Liver (tissue), 9 donors: ENCODE data around the gene KCNN3. TPM values are rescaled to one million over a fixed set of nuclear protein-coding genes. Genes with fewer than 3 reads are reported as not detected.

Experiments used
- DNase-seq: peaks from one replicate; pipeline ENCODE4 v3.0.0-alpha.2; 2017; ENCODE audit warnings: low spot score
- H3K27ac ChIP-seq, 2 donors: one replicate each; pipeline ENCODE4 v1.7.0; 2013; ENCODE audit warnings: inconsistent platforms in 2 of 2, low read length in 2 of 2, control low read depth in 1 of 2, low read depth in 1 of 2, mild to moderate bottlenecking in 1 of 2
- H3K27me3 ChIP-seq, 4 donors: one replicate each; pipeline versions ENCODE4 v1.6.1 to v1.7.0; 2013; ENCODE audit warnings: low read length in 3 of 4, inconsistent platforms in 1 of 4, mild to moderate bottlenecking in 1 of 4, moderate library complexity in 1 of 4; ENCODE audit not compliant: control insufficient read depth in 4 of 4, insufficient read depth in 4 of 4
- H3K36me3 ChIP-seq, 4 donors: one replicate each; pipeline versions ENCODE4 v1.6.1 to v1.7.0; 2013; ENCODE audit warnings: low read length in 3 of 4, mild to moderate bottlenecking in 3 of 4, low read depth in 1 of 4, moderate library complexity in 1 of 4; ENCODE audit not compliant: control insufficient read depth in 4 of 4, insufficient read depth in 3 of 4
- H3K4me1 ChIP-seq, 4 donors: one replicate each; pipeline versions ENCODE4 v1.6.1 to v1.7.0; 2013; ENCODE audit warnings: low read length in 3 of 4, mild to moderate bottlenecking in 3 of 4, moderate library complexity in 1 of 4; ENCODE audit not compliant: control insufficient read depth in 4 of 4, insufficient read depth in 4 of 4
- H3K4me3 ChIP-seq, 3 donors: one replicate each; pipeline versions ENCODE4 v1.6.1 to v1.7.0; 2013; ENCODE audit warnings: low read length in 3 of 3, control low read depth in 1 of 3, low read depth in 1 of 3, mild to moderate bottlenecking in 1 of 3
- H3K9ac ChIP-seq, 2 donors: one replicate each; pipeline ENCODE4 v1.7.0; 2013; ENCODE audit warnings: low read length in 2 of 2, mild to moderate bottlenecking in 2 of 2, moderate library complexity in 2 of 2, control low read depth in 1 of 2, low read depth in 1 of 2
- H3K9me3 ChIP-seq, 4 donors: one replicate each; pipeline versions ENCODE4 v1.6.1 to v1.7.0; 2013; ENCODE audit warnings: low read length in 3 of 4; ENCODE audit not compliant: control insufficient read depth in 4 of 4
- EGR1 ChIP-seq, 2 donors: IDR thresholded peaks; 2 replicates each; pipeline ENCODE4 v1.6.1; 2016 to 2018; ENCODE audit warnings: antibody characterized with exemption in 2 of 2, low read depth in 2 of 2
- FOXA1 ChIP-seq: IDR thresholded peaks from 2 replicates; pipeline ENCODE4 v1.6.1; 2016; ENCODE audit warnings: antibody characterized with exemption
- FOXA2 ChIP-seq: IDR thresholded peaks from 2 replicates; pipeline ENCODE4 v1.6.1; 2016; ENCODE audit warnings: antibody characterized with exemption
- GABPA ChIP-seq, 2 donors: IDR thresholded peaks in 1 of 2; conservative IDR thresholded peaks in 1 of 2; 2 replicates each; pipeline ENCODE4 v1.6.1; 2016; ENCODE audit warnings: antibody characterized with exemption in 2 of 2, mild to moderate bottlenecking in 1 of 2, moderate library complexity in 1 of 2
- HNF4A ChIP-seq, 2 donors: conservative IDR thresholded peaks; 2 replicates each; pipeline ENCODE4 v1.6.1; 2016; ENCODE audit warnings: antibody characterized with exemption in 2 of 2, mild to moderate bottlenecking in 2 of 2
- HNF4G ChIP-seq: IDR thresholded peaks from 2 replicates; pipeline ENCODE4 v1.6.1; 2016; ENCODE audit warnings: antibody characterized with exemption
- JUND ChIP-seq, 2 donors: IDR thresholded peaks; 2 replicates each; pipeline ENCODE4 v1.6.1; 2016; ENCODE audit warnings: antibody characterized with exemption in 2 of 2
- NR2F2 ChIP-seq: IDR thresholded peaks from 2 replicates; pipeline ENCODE4 v1.6.1; 2016; ENCODE audit warnings: antibody characterized with exemption
- RAD21 ChIP-seq, 2 donors: IDR thresholded peaks; 2 replicates each; pipeline ENCODE4 v1.6.1; 2016; ENCODE audit warnings: antibody characterized with exemption in 2 of 2, mild to moderate bottlenecking in 2 of 2
- RXRA ChIP-seq, 2 donors: IDR thresholded peaks; 2 replicates each; pipeline ENCODE4 v1.6.1; 2017 to 2018; ENCODE audit warnings: antibody characterized with exemption in 2 of 2, mild to moderate bottlenecking in 1 of 2
- SP1 ChIP-seq: IDR thresholded peaks from 2 replicates; pipeline ENCODE4 v1.6.1; 2018; ENCODE audit warnings: antibody characterized with exemption, mild to moderate bottlenecking
- TAF1 ChIP-seq: conservative IDR thresholded peaks from 2 replicates; pipeline ENCODE4 v1.6.1; 2016; ENCODE audit warnings: antibody characterized with exemption, mild to moderate bottlenecking
- YY1 ChIP-seq: IDR thresholded peaks from 2 replicates; pipeline ENCODE4 v1.6.1; 2016; ENCODE audit warnings: antibody characterized with exemption, mild to moderate bottlenecking
- WGBS: extraction: QIAGEN DNeasy Blood & Tissue Kit; methylation state at CpG from one replicate; pipeline ENCODE4 v1.1.7; 2013; 5-methylcytosine and 5-hydroxymethylcytosine counted together
- polyA plus RNA-seq, 2 donors: library from polyadenylated mRNA; stranded (reverse) in 1 of 2; unstranded in 1 of 2; fragments of 200-250 nt in 1 of 2; fragments of >200 nt in 1 of 2; fragmentation: Nextera tagmentation in 1 of 2; extraction: Ambion mirVana in 1 of 2; gene quantifications; one replicate each; pipeline versions ENCODE4 v1.2.1 to v1.2.3, GENCODE V29; 2013 to 2015
- total RNA-seq, 2 donors: library from RNA; depleted of rRNA; stranded (reverse); fragments of >200 nt; gene quantifications; one replicate each; pipeline ENCODE4 v1.2.3, GENCODE V29; 2014
- TF ChIP-seq, protein P1 (sequence below): IDR thresholded peaks from 2 replicates; pipeline ENCODE4 v1.6.1; 2016; ENCODE audit warnings: antibody characterized with exemption
- TF ChIP-seq, protein P2 (sequence below): IDR thresholded peaks from 2 replicates; pipeline ENCODE4 v1.6.1; 2016; ENCODE audit warnings: antibody characterized with exemption
- TF ChIP-seq, protein P3 (sequence below): fragments of 150-350 bp; IDR thresholded peaks from 2 replicates; pipeline ENCODE4 v1.5.1; 2017; ENCODE audit warnings: improper control_type of control experiment, low read depth, low read length; ENCODE audit not compliant: missing input control
- TF ChIP-seq, protein P4 (sequence below): IDR thresholded peaks from 2 replicates; pipeline ENCODE4 v1.6.1; 2016; ENCODE audit warnings: antibody characterized with exemption, mild to moderate bottlenecking
- TF ChIP-seq, protein P5 (sequence below): IDR thresholded peaks from 2 replicates; pipeline ENCODE4 v1.6.1; 2016; ENCODE audit warnings: antibody characterized with exemption
- donor health status: healthy.
- donor health status: healthy.
- donor health status: healthy.
- donor health status: healthy.
- donor health status: healthy.

KCNN3 gene
- total and polyA plus RNA-seq, 4 donors = 0.09 to 0.68 (median 0.15) TPM

DNA sequence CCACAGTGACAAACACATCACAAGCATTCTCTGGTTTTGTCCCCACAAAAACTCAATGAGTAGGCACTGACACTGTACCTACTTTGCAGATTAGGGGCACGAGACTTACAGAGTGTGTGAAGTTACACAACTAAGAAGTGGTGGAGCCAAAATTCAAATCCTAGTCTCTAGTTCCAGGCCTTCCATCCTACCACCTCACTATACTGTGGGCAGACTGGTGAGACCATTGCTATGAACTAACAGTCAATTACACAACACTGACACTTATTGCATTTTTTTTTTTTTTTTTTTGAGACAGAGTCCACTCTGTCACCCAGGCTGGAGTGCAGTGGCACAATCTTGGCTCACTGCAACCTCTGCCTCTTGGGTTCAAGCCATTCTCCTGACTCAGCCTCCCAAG, 71.4 kb downstream of the KCNN3 start:
- Histone ChIP-seq H3K4me3 (no peak overlapping the region), H3K9me3 (no peaks in the 10 kb centered on the region), H3K9ac (no peak overlapping the region), H3K4me1 (no peaks in the 10 kb centered on the region), H3K27ac (no peak overlapping the region), H3K27me3 (no peaks in the 10 kb centered on the region), H3K36me3 (no peaks in the 10 kb centered on the region)
- 82% methylated on average over 1 of the region's 1 CpG for WGBS
- no peak for TF ChIP-seq YY1
- no peak for TF ChIP-seq HNF4A (conservative IDR thresholded peaks at IDR 0.05)
- TF ChIP-seq FOXA1 = no peak
- TF ChIP-seq JUND (IDR thresholded peaks at IDR 0.05) = no peak
- no peak for TF ChIP-seq FOXA2
- TF ChIP-seq, protein P1, sequence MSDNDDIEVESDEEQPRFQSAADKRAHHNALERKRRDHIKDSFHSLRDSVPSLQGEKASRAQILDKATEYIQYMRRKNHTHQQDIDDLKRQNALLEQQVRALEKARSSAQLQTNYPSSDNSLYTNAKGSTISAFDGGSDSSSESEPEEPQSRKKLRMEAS = no peak
- TF ChIP-seq NR2F2 = no peak
- TF ChIP-seq, protein P2, sequence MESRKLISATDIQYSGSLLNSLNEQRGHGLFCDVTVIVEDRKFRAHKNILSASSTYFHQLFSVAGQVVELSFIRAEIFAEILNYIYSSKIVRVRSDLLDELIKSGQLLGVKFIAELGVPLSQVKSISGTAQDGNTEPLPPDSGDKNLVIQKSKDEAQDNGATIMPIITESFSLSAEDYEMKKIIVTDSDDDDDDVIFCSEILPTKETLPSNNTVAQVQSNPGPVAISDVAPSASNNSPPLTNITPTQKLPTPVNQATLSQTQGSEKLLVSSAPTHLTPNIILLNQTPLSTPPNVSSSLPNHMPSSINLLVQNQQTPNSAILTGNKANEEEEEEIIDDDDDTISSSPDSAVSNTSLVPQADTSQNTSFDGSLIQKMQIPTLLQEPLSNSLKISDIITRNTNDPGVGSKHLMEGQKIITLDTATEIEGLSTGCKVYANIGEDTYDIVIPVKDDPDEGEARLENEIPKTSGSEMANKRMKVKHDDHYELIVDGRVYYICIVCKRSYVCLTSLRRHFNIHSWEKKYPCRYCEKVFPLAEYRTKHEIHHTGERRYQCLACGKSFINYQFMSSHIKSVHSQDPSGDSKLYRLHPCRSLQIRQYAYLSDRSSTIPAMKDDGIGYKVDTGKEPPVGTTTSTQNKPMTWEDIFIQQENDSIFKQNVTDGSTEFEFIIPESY = no peak
- TF ChIP-seq, protein P3, sequence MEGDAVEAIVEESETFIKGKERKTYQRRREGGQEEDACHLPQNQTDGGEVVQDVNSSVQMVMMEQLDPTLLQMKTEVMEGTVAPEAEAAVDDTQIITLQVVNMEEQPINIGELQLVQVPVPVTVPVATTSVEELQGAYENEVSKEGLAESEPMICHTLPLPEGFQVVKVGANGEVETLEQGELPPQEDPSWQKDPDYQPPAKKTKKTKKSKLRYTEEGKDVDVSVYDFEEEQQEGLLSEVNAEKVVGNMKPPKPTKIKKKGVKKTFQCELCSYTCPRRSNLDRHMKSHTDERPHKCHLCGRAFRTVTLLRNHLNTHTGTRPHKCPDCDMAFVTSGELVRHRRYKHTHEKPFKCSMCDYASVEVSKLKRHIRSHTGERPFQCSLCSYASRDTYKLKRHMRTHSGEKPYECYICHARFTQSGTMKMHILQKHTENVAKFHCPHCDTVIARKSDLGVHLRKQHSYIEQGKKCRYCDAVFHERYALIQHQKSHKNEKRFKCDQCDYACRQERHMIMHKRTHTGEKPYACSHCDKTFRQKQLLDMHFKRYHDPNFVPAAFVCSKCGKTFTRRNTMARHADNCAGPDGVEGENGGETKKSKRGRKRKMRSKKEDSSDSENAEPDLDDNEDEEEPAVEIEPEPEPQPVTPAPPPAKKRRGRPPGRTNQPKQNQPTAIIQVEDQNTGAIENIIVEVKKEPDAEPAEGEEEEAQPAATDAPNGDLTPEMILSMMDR = no peak
- TF ChIP-seq, protein P4, sequence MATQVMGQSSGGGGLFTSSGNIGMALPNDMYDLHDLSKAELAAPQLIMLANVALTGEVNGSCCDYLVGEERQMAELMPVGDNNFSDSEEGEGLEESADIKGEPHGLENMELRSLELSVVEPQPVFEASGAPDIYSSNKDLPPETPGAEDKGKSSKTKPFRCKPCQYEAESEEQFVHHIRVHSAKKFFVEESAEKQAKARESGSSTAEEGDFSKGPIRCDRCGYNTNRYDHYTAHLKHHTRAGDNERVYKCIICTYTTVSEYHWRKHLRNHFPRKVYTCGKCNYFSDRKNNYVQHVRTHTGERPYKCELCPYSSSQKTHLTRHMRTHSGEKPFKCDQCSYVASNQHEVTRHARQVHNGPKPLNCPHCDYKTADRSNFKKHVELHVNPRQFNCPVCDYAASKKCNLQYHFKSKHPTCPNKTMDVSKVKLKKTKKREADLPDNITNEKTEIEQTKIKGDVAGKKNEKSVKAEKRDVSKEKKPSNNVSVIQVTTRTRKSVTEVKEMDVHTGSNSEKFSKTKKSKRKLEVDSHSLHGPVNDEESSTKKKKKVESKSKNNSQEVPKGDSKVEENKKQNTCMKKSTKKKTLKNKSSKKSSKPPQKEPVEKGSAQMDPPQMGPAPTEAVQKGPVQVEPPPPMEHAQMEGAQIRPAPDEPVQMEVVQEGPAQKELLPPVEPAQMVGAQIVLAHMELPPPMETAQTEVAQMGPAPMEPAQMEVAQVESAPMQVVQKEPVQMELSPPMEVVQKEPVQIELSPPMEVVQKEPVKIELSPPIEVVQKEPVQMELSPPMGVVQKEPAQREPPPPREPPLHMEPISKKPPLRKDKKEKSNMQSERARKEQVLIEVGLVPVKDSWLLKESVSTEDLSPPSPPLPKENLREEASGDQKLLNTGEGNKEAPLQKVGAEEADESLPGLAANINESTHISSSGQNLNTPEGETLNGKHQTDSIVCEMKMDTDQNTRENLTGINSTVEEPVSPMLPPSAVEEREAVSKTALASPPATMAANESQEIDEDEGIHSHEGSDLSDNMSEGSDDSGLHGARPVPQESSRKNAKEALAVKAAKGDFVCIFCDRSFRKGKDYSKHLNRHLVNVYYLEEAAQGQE = no peak
- no peak for TF ChIP-seq SP1
- TF ChIP-seq, protein P5, sequence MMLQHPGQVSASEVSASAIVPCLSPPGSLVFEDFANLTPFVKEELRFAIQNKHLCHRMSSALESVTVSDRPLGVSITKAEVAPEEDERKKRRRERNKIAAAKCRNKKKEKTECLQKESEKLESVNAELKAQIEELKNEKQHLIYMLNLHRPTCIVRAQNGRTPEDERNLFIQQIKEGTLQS = no peak
- TF ChIP-seq GABPA (IDR thresholded peaks at IDR 0.05 in 1 of 2, conservative IDR thresholded peaks at IDR 0.05 in 1 of 2) = no peak
- no peak for TF ChIP-seq RAD21 (IDR thresholded peaks at IDR 0.05)
- no peak for TF ChIP-seq EGR1 (IDR thresholded peaks at IDR 0.05; ENCODE audit: low read depth in 2 of 2)
- TF ChIP-seq RXRA (IDR thresholded peaks at IDR 0.05) = no peak
- DNase-seq = no peak

DNA sequence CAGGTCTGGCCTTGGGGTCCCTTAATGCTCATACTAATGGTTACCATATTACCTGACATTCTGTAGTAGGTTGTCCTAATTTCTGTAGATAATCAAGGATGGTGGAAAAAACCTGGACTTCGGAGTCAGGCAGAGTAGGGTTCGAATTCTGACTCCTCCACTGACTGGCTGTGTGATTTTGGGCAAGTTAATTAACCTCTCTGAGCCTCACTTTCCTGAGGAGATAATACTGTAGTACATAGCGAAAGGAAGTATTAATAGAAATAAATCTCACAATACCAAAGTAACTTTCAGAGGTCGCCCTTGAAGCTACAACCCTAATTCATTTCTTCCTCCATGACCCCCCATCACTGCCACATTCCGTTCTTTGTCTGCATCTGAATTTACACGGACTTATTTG, 72.9 kb downstream of the KCNN3 start:
- Histone ChIP-seq H3K4me1 (no peaks in the 10 kb centered on the region), H3K9ac (no peak overlapping the region), H3K36me3 (no peaks in the 10 kb centered on the region), H3K27ac (no peak overlapping the region), H3K9me3 (no peaks in the 10 kb centered on the region), H3K4me3 (no peak overlapping the region), H3K27me3 (no peaks in the 10 kb centered on the region)
- WGBS = 86% methylated on average over 6 of the region's 6 CpGs
- no peak for DNase-seq
- TF ChIP-seq SP1 = no peak
- TF ChIP-seq HNF4G = no peak
- TF ChIP-seq, protein P3 = no peak
- TF ChIP-seq RAD21 (IDR thresholded peaks at IDR 0.05) = no peak
- TF ChIP-seq JUND (IDR thresholded peaks at IDR 0.05) = no peak
- TF ChIP-seq TAF1 = no peak
- TF ChIP-seq FOXA1 = no peak
- TF ChIP-seq, protein P4 = no peak
- TF ChIP-seq RXRA (IDR thresholded peaks at IDR 0.05) = no peak
- no peak for TF ChIP-seq NR2F2
